Activated gamma-delta T cell (primary cell): ENCODE measurements around the gene CSNK2A3.
"Not testable (repeated sequence)": the region's sequence is repeated elsewhere in the genome, so short reads cannot be mapped to it uniquely, and the experiment has no call there.

Experiments
- DNase-seq: peaks from one replicate; lab custom pipeline; 2025; lab: John Stamatoyannopoulos, UW

The CSNK2A3 gene

DNA sequence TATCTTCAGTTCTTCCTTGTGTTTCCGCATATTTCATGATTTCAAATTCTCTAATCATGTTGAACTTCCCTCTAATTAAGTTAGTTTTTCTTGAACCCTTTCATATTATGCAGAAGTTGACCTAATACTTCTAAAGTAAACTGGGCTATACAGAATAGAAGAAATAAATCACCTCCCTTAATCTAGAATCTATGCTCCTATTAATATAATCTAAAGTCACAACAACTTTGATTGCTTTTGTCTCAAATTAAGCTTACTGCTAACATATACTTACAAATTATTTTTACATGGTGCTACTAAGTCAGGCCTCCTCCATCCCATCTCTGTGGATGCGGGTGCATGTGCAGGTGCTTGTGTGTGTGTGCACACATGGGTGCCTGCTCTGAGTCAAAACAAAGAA lies 27.3 kb upstream of the CSNK2A3 start:
- DNase-seq = no peak

DNA sequence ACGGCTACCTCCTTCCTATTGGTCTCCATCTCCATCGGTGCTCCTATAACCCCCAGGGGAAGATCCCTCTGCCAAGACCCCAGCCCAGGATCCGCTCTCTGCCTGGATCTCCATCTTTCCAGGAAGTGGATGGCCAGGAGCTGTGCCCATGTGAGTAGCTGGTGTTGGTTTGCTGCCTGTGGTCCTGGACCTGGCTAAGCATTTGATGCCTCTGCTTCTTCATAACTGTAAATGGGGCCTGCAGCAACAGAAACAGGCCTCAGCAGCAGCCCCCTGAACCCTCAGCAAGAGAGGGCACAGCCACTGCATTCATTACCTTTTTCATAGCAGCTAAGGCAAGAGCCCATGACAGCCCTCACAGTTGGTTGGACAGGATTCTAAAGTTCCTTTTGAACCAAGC lies 26.6 kb upstream of the CSNK2A3 start:
- no peak for DNase-seq

DNA sequence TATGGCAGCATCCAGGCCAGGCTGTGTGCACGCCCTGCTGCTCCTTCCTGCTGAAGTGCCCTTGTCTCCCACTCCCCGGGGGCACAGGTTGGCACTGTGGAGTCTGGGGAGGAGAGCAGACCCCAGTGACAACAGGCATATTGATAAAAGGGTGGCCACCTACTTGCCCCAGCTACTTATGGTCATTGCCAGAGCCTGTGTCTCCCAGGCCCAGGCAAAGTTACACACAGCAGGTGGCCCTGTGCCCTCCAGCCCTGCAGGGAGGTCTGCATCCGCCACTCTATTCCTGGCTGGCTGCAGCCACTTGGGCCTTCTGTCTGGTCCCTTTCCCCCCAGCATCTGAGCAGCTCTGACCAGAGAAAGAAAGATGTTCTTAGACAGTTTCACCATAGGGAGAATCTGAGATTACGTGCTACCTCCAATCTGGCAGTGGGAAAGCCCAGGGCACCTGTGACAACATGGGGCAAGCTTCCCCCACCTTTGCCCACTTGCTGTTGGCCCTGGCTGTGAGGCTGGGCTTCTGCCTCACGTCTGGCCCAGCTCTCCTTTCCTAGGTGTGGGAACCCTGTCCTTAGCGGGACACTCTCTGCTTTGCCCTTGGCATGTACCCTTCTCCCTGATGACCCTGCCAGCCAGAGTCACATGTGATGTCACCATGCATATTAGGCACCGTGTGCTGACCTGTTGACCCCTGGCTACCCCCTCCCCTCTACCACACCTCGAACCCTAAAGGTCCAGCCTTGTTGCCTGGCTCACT lies 25.3 kb upstream of the CSNK2A3 start:
- no peak for DNase-seq

DNA sequence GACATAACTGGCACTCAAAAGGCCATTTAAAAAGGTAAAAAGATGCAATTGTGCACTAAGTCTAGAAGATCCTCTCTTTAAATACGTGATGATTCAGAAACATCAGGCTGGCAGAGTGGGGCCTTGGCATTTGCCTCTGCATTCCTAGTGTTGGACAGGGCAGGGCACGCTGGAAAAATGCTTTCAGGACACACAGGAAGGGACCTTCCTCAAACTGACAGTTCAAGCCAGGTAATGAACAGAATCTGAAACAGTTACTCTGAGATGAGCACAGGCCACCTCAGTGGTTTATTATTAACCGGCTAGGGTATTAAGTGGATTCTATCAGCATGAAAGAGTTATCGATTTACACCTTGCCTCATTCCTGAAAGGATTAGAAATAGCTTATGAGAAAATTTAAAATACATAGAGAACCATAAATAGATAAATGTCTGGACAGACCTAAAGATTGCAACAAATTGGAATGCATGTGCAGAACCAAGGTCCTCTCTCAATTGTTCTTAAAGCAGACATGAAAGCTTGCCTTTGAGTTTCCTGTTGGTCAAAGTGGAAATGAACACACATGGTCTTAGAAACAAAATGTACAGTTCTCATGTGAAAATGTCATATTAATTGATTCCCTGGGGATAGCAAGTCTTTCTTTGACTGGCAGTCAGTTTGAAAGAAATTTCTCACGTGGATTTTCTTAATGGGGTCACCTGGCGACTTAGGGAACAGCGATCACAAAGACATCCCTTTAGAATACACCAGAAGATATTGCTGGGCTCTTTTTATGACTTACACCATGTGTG lies 21.5 kb upstream of the CSNK2A3 start:
- DNase-seq = no peak

DNA sequence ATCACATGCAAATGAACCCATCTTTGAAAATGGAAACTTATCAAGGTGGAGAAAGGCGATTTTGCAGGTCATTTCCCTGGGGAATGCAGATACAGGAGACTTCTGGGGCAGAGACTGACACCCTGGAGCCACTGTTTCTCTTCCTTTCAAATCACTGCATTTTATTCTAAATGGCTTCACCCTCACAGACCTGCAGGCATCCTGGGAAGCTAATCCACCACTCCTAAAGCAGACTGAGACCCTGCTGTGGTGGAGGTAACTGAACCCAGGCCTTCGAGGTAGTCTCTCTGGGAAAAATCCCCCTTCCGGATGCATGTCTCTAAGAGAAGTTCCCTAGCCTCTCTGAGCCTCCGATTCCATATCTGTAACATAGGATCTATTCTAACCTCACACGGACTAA lies 20.9 kb upstream of the CSNK2A3 start:
- DNase-seq = no peak

DNA sequence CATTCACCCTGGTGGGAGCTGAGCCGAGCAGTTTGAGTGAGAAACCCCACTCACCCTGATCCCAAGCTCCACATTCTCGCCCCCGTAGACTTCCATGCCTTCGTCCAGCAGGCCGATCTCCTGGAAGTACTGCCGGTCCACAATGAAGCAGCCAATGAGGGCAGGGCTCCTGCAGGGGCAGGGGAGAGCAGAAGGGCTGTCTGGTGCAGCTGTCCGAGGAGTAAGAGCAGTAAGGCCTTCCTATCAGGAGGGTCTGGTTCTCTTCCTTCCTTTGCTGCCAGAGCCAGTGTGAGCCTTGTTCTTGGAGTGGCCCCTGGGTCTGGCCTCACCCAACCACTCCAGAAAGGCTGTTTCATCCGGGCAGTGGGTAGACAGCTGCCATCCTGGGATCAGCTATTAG lies 19.4 kb upstream of the CSNK2A3 start:
- no peak for DNase-seq

DNA sequence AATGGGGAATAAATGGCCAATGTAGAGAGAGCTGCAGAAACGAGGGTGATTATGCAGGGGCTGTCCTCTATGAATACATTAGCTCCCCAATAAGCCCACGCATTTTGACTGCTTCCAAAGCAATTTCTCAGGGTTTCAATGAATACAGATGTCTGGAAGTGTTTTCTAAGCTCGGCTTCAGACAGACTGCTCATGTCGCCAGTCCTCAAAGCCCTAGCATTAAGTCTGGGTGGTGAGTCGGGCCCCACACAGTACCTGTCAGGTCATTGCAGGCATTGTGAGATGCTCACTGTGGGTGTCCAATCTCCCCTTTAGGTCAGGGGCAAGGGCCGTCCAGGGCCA lies 17.9 kb upstream of the CSNK2A3 start:
- DNase-seq = no peak

DNA sequence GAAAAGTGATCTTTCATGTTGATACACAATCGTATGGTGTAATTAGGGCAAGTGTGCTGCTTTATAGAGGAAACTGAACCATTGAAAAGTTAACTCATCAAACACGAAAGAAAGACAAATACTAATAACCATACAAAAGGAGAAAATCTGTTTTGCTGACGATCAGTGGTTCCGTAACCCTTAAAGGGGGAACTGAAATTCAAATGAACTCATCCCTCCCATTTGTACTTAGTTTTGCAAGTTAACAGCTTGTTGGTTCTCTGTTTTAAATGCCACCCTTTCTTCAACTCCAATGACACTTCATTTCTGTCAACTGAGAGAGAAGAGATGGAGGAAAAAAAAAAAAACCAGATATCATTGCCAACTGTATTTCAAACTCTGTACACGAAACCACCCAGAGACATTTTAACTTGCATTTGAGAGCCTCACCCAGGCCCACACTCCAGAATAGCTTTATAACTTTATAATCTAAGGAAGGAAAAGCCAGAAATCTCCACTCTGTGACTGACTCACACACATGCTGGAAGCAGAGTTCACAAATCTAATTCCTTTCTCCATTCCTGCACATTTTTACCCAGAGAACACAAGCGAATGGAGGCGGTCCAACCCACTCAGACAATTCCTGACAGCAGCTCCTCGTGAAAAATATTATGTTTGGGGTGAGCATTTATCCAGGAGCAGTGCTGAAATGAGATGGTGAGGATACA lies 17.4 kb upstream of the CSNK2A3 start:
- no peak for DNase-seq

DNA sequence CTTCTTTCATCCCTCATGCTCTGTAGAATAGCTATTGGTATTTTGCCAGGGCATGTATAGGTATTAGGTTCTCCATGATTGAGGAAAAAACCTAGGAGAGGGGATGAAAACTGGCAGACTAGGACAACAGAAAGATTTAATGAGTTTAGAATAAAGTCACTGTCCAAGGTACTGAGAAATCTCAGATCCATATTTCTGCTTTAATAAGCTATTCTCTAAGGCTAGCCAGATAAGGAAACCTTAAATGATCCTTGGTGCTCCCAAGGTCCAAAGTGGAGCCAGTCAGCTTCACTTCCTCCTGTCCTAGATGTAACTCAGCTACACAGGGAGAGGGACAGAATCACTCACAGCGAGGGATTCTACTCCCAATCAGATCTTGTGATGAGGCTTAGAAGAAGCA lies 13.7 kb upstream of the CSNK2A3 start:
- no peak for DNase-seq

DNA sequence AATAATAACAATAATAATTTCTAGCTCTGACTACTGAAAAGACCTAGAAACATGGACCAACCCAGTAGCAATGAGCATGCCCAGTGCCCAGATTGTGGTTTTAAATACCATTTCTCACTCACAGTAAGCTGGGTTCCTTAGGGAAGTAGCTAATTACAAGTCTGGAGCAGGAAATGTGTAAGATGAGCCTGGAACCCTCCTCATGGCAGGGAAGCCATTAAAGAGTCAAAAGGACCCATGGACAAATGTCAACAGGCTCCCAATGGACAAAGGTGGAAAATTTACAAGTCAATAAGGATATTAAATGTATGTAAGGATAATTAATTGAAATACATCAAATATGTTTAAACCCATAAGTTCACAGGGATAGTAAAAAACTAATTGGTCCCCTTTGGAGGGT lies 10.6 kb upstream of the CSNK2A3 start:
- no peak for DNase-seq

DNA sequence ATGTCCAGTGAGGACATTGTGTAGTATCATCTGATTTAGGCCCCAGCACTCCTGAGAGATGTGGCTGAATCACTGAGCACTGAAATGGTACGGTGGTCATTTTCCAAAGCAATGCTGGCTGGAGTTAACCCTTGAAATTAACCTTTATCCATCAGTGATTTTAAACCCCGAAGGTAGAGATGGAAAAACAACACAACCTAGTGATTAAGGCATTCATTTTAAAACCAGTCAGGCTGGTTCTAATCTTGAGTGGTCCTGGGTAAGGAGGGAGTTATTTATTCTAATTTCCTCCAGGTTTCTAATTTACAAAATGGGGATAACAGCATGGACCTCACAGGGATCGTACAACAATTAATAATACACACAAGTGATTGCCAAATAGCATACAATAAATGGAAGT lies 6.6 kb upstream of the CSNK2A3 start:
- no peak for DNase-seq

DNA sequence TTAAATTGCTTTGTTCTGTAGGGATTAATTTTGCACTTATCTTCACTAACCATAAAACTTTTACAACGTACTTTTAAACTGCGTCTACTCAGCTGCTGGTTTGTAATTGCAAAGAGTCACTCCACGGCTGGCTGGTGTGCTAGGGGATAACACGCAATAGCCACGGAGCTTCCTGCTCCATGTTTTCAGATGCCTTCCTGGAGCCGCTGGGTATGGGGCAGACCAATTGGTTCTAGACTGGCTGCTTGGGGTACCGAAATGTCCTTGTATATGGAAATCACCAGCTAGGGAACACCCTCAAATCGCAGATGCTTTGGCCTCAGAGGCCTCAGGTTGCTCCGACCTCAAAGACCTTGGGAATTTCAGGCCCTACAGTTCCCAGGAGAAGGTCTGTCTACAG lies 3.8 kb upstream of the CSNK2A3 start:
- DNase-seq = no peak

DNA sequence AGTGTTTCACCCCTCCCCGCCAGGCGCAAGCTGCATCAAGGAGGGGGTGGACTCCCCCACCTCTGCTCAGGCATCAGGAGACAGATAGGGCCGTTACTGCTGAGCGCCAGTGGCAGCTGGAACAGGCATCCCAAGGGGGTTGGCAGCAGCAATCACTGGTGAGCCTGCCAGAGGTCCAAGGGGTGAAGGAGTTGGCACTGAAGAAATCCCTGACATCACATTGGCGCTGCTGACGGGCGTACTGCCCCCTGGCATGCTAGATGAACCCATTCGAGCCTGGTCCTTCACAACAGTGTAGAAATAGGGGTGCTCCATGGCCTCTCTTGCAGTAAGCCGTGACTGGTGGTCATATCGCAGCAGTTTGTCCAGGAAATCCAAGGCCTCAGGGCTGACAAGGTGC lies 1.2 kb downstream of the CSNK2A3 start:
- DNase-seq = not testable (repeated sequence)

DNA sequence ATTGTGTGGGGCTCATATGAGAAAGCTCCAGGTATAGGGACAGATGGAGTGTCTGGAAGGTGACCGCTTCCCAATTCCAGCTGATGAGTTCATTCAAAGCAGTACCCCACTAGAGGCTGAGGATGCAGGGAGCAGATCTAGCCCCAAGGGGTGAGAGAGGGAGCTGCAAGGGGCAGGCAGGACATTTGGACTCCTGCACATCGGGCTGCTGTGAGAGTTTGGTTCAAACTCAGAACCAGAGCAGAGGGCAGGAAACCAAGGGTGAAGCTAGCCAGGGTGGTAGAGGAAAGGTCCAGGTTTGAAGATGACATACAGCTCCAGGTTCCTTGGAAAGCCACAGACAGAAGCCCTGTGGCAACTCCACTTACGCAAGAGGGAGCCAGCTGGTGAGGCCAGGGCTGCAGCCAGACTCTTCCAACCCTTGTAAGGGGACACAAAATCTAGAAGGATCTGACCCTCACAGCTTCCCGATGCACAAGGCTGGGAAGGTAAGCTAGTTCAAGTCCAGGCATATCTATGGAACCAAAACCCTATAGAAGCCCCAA lies 1.9 kb downstream of the CSNK2A3 start:
- no peak for DNase-seq

DNA sequence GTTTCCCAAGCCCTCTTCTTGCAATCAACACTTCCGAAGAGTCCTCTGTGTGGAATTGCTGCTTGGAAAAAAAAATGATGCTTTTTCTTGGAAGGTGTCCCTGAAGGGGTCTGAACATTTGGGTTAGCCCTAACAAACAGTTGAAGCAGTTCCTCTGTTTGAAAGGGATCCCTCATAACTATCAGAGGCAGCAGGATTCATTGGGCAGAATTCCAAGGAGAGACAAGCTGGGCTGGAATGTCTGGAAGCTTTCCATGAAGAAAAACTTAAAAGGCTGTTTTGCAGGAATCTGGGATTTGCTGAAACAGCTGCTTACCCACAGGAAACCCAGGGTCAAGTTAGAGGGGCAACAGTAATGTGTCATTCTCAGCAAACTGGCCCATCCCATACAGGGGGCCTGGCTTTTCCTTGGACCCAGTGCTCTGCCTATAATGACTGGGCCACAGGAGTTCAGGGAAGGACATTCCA lies 3.1 kb downstream of the CSNK2A3 start:
- DNase-seq = no peak

DNA sequence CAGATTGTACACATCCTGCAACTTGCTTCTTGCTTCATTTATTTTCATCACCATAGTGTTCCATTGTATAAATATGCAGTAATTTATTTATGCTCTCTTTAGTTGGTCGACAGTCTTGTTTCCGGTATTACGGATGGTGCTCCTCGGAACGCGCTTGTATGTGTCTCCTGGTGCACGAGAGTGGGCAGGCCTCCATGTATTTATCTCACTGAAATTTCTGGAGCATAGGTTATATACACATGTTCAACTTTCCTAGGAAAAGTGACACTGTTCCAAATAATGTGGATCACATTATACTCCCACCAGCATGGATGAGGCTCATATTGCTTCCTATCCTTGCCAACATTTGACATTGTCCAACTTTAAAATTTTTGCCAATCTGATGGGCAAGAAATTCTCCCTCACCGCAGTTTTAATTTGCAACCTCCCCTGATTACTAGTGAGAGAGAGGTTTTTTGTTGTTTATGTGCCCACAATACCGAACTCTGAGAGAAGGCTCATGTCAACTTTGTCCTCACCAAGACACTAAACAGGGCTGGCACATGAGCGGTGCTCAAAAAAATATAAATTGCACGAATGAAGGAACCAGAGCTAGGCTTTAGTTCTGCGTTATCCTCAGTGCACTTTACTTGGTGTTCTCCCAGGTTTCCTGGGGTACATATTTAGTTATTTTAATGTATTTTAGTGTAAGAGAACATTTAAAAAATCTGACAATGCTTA lies 3.8 kb downstream of the CSNK2A3 start:
- DNase-seq = no peak

DNA sequence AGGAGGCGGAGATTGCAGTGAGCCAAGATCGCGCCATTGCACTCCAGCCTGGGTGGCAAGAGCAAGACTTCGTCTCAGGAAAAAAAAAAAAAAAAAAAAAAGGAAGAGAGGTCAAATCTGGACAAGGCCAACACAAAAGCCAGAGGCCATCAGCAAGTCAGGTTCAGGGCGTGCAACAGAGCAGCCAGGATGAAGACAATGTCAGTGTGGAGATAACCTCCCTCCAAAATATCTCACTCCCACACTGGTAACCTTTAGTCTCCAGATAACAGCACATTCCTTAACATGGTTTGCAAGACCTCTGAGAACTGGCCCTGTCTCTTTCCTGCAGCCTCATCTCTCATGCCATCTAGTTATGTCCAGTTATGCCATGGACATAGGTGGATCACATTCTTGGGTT lies 4.7 kb downstream of the CSNK2A3 start:
- DNase-seq = no peak

DNA sequence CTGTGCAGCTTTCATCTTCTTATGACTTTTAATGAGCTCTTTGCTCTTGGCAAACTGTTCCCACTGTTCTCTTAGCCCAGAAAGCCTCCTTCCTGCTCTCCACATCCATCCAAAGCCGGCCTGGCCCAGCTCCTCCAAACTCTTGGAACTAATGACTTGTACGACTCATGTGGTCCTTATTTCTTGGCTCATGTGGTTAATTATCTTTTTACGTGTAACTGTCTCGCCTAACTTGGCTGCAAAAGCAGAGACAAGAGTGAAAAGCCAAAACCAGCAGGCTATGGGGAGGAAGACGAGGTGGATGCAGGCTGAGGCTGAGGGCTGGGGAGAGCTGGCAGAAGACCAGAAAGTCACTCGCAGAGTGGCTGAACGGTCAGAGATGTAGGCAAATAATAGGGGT lies 5.5 kb downstream of the CSNK2A3 start:
- no peak for DNase-seq

DNA sequence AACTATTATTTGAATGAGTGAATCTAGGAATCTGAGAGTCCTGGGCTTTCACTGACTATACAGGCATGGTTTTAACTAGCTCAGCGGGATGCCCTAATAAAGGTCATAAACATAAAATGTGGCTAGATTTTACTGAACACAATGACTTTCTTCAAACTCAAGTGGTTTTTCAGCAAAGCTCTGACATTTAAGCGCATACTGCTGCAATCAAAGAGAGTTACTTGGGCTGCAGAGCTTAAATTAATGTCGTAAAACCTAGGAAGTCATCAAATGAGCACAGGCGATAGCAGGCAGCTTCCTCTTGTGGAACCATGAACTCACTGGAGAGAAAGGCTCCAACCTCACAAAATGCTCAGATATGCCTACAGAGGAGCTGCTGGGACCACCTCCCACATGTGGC lies 6.7 kb downstream of the CSNK2A3 start:
- no peak for DNase-seq

DNA sequence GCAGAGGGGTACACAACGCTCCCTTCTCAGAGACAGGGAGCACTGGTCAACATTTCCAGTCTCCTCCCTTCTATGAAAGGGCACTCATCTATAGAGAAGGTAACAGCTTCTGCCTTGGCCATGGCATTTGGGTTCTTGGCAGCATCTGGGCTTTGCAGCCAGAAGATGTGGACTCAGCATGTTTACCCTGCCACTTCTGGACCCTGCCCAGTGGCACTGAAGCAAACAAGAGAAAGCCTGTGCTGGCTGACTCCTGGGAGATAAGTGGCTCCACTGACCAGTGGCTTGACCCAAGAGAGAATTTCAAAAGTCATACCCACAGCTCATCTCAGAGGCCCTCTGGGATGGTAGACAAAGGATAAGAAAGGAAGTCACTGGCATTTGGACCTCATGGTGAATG lies 8.0 kb downstream of the CSNK2A3 start:
- no peak for DNase-seq

DNA sequence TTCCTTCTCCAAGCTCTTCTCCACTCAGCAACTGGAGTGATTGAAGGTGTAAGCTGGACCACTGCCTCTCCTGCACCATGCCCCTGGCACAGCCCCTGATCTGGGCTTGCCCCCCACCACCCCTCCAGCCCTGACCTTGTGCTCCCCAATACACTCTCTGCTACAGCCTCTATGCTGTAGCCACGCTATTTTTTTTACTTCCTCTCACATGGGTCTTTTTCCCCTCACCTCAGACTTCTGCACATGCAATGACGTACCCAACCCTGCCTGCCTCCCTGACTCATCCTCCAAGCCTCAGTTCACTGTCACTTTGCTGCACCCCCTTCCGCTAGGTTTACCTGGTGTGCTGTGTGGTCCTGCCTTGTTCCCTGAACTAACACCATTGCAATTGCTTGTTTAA lies 9.0 kb downstream of the CSNK2A3 start:
- no peak for DNase-seq

DNA sequence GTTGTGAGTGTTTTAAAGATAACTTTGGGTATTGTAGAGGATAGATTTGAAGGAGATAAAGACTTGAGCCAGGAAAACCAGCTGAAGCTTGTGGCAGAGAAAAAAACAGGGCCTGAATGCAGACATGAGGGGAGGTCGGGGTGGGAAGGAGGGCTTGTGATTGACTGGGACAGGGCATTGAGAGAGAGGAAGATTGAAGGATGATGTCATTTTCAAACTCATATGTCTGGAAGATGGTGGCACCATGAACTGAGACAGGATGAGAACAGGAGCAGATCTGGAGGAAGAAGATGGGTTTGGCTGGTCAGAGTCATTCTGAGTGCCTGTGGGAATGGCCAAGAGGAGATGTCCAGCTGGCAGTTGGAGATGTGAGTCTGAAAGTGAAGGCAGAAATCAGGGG lies 14.7 kb downstream of the CSNK2A3 start:
- no peak for DNase-seq
